ENCODE measurements around the gene GTPBP4. TPM values are rescaled to one million over a fixed set of nuclear protein-coding genes. Genes with fewer than 3 reads are reported as not detected.
A peak's percentile ranks its signal among the peaks of the same experiment; 100 is the strongest.
"Not testable (repeated sequence)": the region's sequence is repeated elsewhere in the genome, so short reads cannot be mapped to it uniquely, and the experiment has no call there.

GTPBP4 gene
- total RNA-seq, 2 donors from 2014 or later, result 22.7 to 35.6 TPM

DNA sequence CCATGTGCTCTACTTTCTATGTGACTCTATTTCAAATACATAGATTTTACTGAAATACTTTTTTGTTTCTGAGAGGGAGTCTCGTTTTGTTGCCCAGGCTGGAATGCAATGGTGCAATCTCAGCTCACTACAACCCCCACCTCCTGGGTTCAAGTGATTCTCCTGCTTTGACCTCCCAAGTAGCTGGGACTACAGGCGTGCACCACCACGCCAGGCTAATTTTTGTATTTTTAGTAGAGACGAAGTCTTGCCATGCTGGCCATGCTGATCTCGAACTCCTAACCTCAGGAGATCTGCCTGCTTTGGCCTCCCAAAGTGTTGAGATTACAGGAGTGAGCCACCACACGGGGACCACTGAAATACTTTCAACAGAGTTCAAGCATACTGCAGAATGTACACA lies 57.2 kb downstream of the GTPBP4 start:
- DNase-seq, result no peak
- intact Hi-C loops (cut with DNase I, micrococcal nuclease), result no loop called here
- ATAC-seq, result no peak

- intact Hi-C loops (cut with DNase I, micrococcal nuclease), result no loop called here
- DNase-seq (peak in 1 of 2 donors; percentile 49), ATAC-seq (peak; percentile 20)
These were observed 59.7 kb downstream of the GTPBP4 start for GRCh38 chr10:1047937-1048336.

- intact Hi-C loops (cut with DNase I, micrococcal nuclease), result no loop called here
- ATAC-seq (peak; percentile 1), DNase-seq (peak; percentile 52 to 69)
These were observed 60.1 kb downstream of the GTPBP4 start for GRCh38 chr10:1048349-1048731.

- DNase-seq, result peak; percentile 97 to 98
- intact Hi-C loops (cut with DNase I, micrococcal nuclease), result no loop called here
- peak; percentile 84 for ATAC-seq
These were observed 60.6 kb downstream of the GTPBP4 start, which contains the start of gene IDI1 for GRCh38 chr10:1048732-1049424. Gene IDI1, minus strand, starts transcription at chr10:1049119. Its CDS starts 116 bp downstream, at chr10:1049003.

DNA sequence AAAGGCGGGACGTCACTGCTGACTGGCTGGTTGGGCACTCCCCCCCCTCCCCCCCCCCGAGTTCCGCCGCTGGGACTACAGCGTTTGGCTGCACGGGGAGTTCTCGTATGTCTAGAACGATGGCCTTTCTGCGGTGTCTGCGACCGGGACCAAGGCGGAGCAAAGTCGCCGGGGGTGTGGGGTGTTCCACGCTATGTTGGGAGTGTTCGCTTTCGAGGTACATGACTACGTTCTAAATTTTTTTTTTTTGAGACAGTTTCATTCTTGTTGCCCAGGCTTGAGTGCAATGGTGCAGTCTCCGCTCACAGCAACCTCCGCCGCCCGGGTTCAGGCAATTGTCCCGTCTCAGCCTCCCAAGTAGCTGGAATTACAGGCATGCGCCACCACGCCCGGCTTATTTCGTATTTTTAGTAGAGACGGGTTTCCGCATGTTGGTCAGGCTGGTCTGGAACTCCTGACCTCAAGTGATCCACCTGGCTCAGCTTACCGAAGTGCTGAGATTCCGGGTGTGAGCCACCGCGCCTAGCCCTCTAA lies 61.3 kb downstream of the GTPBP4 start:
- no peak for DNase-seq
- intact Hi-C loops (cut with DNase I, micrococcal nuclease), result no loop called here
- peak; percentile 5 for ATAC-seq

DNA sequence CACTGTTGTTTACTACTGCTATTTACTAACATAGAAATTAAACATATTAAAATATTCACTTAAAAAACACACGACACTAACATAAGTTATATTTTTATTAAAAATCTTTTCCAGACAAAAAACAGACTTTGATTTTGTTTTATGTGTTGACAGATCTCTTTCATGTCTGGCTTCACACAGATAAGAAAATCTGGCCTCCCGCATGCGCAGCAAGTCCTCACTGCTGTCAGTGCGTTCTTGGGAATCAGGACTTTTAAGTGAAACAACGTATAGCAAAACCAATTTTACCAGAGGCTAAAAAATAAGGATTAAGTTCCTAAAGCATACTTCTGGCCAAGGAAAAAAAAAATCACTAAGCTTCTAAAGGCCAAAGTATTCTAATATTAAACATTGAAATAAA lies 61.9 kb downstream of the GTPBP4 start:
- peak in 1 of 2 donors; percentile 32 for DNase-seq
- intact Hi-C loops (cut with DNase I, micrococcal nuclease), result no loop called here
- ATAC-seq, result no peak

DNA sequence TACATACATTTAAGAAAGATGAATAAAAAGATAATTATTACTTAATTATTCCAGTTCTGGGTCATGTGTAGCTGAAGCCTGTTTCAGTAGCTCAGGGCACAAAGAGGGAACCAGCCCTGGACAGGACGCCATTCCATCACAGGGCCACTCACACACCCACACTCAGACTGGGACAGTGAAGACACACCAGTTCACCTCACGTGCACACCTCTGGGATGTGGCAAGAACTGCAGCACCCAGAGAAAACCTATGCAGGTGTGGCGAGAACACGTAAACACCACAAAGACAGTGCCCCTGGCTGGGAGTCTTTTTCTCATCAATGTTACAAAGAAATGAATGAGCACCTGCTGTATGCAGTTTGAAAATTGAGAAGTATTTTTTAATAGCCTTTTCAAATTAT lies 62.3 kb downstream of the GTPBP4 start:
- DNase-seq (peak; percentile 60 to 81), ATAC-seq (peak; percentile 36)
- intact Hi-C loops (cut with DNase I, micrococcal nuclease), result no loop called here

- intact Hi-C loops (cut with DNase I, micrococcal nuclease), result no loop called here
- ATAC-seq (no peak), DNase-seq (no peak)
These were observed 66.5 kb downstream of the GTPBP4 start for GRCh38 chr10:1054684-1055083.

GRCh38 chr10:1056326-1057105 lies 68.3 kb downstream of the GTPBP4 start, which contains the start of gene WDR37:
Gene WDR37, plus strand, starts transcription at chr10:1056385. Its CDS starts 15,771 bp downstream, at chr10:1072156.
- intact Hi-C loops (cut with DNase I, micrococcal nuclease), result no loop called here
- peak; percentile 95 for ATAC-seq
- peak; percentile 86 to 92 for DNase-seq

DNA sequence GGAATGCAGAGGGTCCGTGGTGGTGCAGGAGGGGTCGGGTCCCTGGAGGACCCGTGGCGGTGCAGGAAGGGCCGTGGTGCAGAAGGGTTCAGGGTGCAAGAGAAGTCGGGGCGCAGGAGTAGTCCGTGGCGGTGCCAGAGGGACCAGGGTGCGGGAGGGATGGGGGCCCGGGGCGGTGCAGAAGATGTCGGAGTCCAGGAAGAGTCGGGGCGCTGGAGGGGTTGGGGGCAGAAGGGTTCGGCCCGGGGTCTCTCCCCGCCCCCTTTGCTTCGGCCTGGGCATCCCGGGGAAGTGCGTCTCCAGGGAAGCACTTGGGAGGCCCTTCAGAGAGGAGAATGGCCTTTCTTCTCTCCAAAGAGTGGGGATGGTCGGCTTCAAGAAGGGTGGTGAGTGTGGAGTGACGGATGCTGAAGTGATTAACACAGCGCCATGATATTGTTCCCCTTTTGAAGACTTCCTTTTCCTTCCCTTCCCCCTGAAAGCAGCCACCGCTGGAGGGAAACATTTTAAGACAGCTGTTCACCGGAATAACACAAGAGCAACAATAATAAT lies 68.9 kb downstream of the GTPBP4 start:
- ATAC-seq (peak; percentile 31), DNase-seq (no peak)

DNA sequence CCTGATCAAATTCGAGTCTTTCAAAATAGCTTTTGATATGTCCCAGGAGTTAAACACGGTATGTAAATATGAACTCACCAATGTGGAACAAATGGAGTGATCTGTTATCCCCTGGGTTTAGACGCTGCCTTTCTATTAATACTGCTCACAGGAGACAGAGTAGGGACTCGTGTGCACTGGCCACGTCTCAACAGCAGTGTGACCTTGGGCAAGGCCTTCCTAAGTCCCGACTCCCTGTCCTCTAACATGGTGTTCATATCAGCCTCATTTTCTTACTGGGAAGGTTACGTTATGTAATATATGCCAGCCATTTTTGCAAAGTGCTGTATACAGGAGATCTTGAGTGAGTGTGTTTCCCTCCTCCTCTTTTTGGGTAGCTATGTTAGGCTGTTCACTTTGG lies 69.8 kb downstream of the GTPBP4 start:
- ATAC-seq, result no peak
- DNase-seq, result no peak
- intact Hi-C loops (cut with DNase I, micrococcal nuclease), result no loop called here

More for the DNA sequence above, 68.9 kb downstream of the GTPBP4 start:
- intact Hi-C loops (cut with DNase I, micrococcal nuclease), result no loop called here

- intact Hi-C loops (cut with DNase I, micrococcal nuclease), result no loop called here
- no peak for ATAC-seq
- no peak for DNase-seq
These were observed 71.7 kb downstream of the GTPBP4 start for GRCh38 chr10:1059902-1060301.

- intact Hi-C loops (cut with DNase I, micrococcal nuclease), result no loop called here
- DNase-seq, result no peak
- ATAC-seq, result no peak
These were observed 73.9 kb downstream of the GTPBP4 start for GRCh38 chr10:1061930-1062774.

GRCh38 chr10:1063232-1063865 lies 75.1 kb downstream of the GTPBP4 start:
- DNase-seq, result no peak
- intact Hi-C loops (cut with DNase I, micrococcal nuclease), result no loop called here
- no peak for ATAC-seq

DNA sequence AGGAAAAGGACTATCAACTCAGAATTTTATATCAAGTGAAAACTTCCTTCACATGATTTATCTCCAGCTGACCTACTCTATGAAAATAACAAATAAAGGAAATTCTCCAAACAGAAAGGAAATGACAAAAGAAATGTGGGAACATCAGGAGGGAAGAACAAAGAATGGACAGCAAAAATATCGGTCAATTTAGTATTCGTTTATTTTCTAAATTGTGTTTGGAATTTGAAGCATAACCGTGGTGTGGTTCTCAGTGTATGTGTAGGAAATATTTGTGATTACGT lies 76.7 kb downstream of the GTPBP4 start:
- ATAC-seq (no peak), DNase-seq (no peak)
- intact Hi-C loops (cut with DNase I, micrococcal nuclease), result no loop called here

GRCh38 chr10:1066734-1067133 lies 78.5 kb downstream of the GTPBP4 start:
- intact Hi-C loops (cut with DNase I, micrococcal nuclease); DNase-seq; ATAC-seq: not testable (repeated sequence)

- peak; percentile 91 for ATAC-seq
- intact Hi-C loops (cut with DNase I, micrococcal nuclease), result no loop called here
- DNase-seq, result no peak
These were observed 80.4 kb downstream of the GTPBP4 start for GRCh38 chr10:1068380-1069361.

Data from left colon (tissue), 2 donors.